Measurements from ENCODE around the gene CD83. TPM values are rescaled to one million over a fixed set of nuclear protein-coding genes. Genes with fewer than 3 reads are reported as not detected.

CD83 gene
- total RNA-seq, 6 experiments from 2014 or later, result 0.79 to 1.9 (median 1.1) TPM

GRCh38 chr6:14108571-14109410 lies 8.8 kb upstream of the CD83 start:
- no peak for DNase-seq
- no peaks in the 10 kb centered on the region for H3K4me1 Mint-ChIP-seq (ENCODE audit: low read depth)
- no peak for TF ChIP-seq CTCF (IDR thresholded peaks at IDR 0.05)
- H3K27ac Mint-ChIP-seq, result no peak overlapping the region
- H3K4me3 Mint-ChIP-seq, result no peak overlapping the region
- H3K9me3 Mint-ChIP-seq, result peaks cover 17% of the 10 kb centered on the region; the same call in 1 of the 2 replicates
- H3K27me3 Mint-ChIP-seq (ENCODE audit: insufficient read depth), result peaks cover 9% of the 10 kb centered on the region
- peaks cover 6% of the 10 kb centered on the region; the same call in 1 of the 2 replicates for H3K36me3 Mint-ChIP-seq (ENCODE audit: low read depth)

DNA sequence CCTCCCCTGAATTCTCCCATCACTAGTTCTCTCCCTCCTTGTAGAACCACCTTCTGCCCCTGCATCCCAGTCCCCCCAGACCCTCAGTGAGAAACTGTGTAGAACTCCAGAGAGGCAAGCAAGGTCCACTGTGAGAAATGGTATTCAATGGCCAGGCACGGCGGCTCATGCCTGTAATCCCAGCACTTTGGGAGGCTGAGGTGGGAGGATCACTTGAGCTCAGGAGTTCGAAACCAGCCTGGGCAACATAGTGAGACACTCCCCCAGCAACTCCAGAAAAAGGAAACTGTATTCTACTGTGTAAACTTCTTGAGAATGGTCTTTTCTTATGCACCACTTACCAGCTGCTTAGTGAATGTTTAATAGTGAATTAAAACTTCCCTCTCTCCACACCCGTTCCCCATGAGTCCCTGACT lies 8.2 kb upstream of the CD83 start:
- no peak overlapping the region for H3K4me3 Mint-ChIP-seq
- TF ChIP-seq CTCF (IDR thresholded peaks at IDR 0.05), result no peak
- H3K27ac Mint-ChIP-seq, result no peak overlapping the region

DNA sequence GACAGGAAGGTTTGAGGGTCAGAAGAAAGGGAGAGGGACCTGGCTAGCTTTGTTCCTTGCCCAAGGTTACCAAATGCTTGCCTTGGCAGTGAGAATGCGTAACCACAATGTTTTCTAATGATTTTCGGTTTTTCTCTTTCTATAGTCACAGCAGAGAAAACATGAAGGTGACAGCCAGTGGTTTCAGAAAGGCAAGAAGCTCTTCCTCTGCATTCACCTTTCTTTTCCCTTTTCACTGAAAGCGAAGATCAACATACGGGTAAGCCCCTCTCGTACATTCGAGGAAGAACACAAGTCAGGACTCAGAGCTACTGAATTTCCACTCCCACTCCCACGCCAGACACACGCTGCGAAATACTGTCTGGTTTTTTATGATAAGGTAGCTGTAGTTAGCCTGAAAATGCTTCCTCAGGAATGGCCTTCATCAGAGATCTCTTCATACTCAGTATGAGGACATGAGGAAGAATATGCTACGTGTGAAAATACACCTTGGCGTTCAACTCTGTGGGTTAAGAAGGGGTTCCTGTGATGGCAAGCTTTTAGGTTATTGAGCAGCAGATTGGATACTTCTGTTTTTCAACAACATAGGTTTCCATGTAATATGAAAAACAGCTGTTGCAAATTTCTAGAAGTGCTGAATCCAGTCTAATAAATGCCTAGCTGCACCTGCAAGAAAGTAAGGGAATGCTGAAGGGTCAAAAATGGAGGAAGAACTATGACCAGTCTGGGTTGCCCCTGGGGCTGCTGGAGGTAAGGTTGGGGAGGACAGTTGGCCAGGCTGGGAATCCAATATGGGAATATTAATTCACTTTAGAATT lies 7.4 kb upstream of the CD83 start:
- Mint-ChIP-seq H3K27ac (no peak overlapping the region), H3K4me3 (no peak overlapping the region), H3K9me3 (peaks cover 17% of the 10 kb centered on the region; the same call in 1 of the 2 replicates), H3K4me1 (ENCODE audit: low read depth) (no peaks in the 10 kb centered on the region), H3K36me3 (ENCODE audit: low read depth) (peaks cover 6% of the 10 kb centered on the region; the same call in 1 of the 2 replicates), H3K27me3 (ENCODE audit: insufficient read depth) (peaks cover 5% of the 10 kb centered on the region; the same call in 1 of the 2 replicates)
- DNase-seq, result no peak
- TF ChIP-seq CTCF (IDR thresholded peaks at IDR 0.05), result no peak

More for the DNA sequence above, 8.2 kb upstream of the CD83 start:
- Mint-ChIP-seq H3K27me3 (ENCODE audit: insufficient read depth) (peaks cover 9% of the 10 kb centered on the region), H3K36me3 (ENCODE audit: low read depth) (peaks cover 6% of the 10 kb centered on the region; the same call in 1 of the 2 replicates), H3K4me1 (ENCODE audit: low read depth) (no peaks in the 10 kb centered on the region), H3K9me3 (peaks cover 17% of the 10 kb centered on the region; the same call in 1 of the 2 replicates)
- DNase-seq, result no peak

DNA sequence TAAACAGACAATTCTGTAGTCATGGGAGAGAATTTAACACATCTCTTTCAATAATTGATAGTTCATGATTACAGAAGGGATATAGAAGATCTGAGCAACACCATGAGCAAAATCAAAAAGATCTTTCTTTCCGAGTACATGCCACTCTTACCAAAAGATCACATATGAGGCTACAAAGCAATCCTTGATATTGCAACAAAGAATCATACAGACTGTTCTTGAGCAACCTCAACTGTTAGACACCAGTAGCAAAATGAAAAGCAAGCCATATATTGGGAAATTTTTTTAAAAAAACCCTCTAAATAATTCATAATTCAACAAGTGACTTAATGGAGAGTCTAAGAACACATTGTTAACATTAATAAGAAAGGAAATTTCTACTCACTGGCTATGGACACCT lies 3.6 kb upstream of the CD83 start:
- Mint-ChIP-seq H3K27ac (no peak overlapping the region), H3K9me3 (no peaks in the 10 kb centered on the region), H3K27me3 (ENCODE audit: insufficient read depth) (peaks cover 8% of the 10 kb centered on the region), H3K36me3 (ENCODE audit: low read depth) (no peaks in the 10 kb centered on the region), H3K4me3 (no peak overlapping the region), H3K4me1 (ENCODE audit: low read depth) (0 out of 2 replicates have a peak, but pooled peaks cover 10% of the 10 kb centered on the region)
- no peak for DNase-seq
- TF ChIP-seq CTCF (IDR thresholded peaks at IDR 0.05), result no peak

- peaks cover 7% of the 10 kb centered on the region for H3K27me3 Mint-ChIP-seq (ENCODE audit: insufficient read depth)
- no peak for TF ChIP-seq CTCF (IDR thresholded peaks at IDR 0.05)
- H3K4me3 Mint-ChIP-seq, result peak overlapping the region; percentile 91
- H3K36me3 Mint-ChIP-seq (ENCODE audit: low read depth), result no peaks in the 10 kb centered on the region
- no peaks in the 10 kb centered on the region for H3K9me3 Mint-ChIP-seq
- peak overlapping the region; percentile 62; the same call in 1 of the 2 replicates for H3K27ac Mint-ChIP-seq
- H3K4me1 Mint-ChIP-seq (ENCODE audit: low read depth), result peaks cover 10% of the 10 kb centered on the region; the same call in 1 of the 2 replicates
- no peak for DNase-seq
These were observed 493 bp downstream of the CD83 start for GRCh38 chr6:14118091-14118439.
